COR-L47 (cell line): ENCODE measurements around the gene TOPBP1.
A peak's percentile ranks its signal among the peaks of the same experiment; 100 is the strongest.
"Not testable (repeated sequence)": the region's sequence is repeated elsewhere in the genome, so short reads cannot be mapped to it uniquely, and the experiment has no call there.

ENCODE experiments used
- DNase-seq: peaks from one replicate; lab custom pipeline; 2025; lab: John Stamatoyannopoulos, UW

Gene TOPBP1

GRCh38 chr3:133661454-133662277 is at the start of gene TOPBP1:
TSS of gene TOPBP1 (minus strand) at chr3:133661941. CDS start at chr3:133661127, 814 bp downstream.
- peak; percentile 90 for DNase-seq

GRCh38 chr3:133711013-133711412 is 49.3 kb upstream of the TOPBP1 start:
- no peak for DNase-seq

GRCh38 chr3:133709139-133709750 is 47.5 kb upstream of the TOPBP1 start:
- DNase-seq, result no peak

DNA sequence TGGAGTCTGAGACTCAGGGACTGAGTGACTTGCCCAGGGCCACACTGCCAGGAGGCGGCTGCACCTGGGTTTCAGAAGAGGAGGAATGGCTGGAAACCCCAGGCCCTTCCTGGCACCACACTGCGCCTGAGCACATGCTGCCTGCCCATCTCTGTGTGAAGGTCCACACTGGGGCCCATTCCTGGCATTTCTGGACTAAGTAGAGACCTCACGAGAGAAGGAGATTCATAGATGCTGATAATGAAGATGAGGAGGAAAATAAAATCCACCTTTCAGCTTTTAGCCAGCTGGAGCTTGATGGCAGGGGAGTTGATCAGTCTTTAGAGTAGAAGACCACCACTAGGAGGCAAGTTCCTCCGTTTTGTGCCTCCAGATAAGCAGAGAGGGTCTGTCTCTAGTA is 44.3 kb upstream of the TOPBP1 start:
- DNase-seq, result no peak

GRCh38 chr3:133703915-133704314 is 42.2 kb upstream of the TOPBP1 start:
- DNase-seq, result no peak

DNA sequence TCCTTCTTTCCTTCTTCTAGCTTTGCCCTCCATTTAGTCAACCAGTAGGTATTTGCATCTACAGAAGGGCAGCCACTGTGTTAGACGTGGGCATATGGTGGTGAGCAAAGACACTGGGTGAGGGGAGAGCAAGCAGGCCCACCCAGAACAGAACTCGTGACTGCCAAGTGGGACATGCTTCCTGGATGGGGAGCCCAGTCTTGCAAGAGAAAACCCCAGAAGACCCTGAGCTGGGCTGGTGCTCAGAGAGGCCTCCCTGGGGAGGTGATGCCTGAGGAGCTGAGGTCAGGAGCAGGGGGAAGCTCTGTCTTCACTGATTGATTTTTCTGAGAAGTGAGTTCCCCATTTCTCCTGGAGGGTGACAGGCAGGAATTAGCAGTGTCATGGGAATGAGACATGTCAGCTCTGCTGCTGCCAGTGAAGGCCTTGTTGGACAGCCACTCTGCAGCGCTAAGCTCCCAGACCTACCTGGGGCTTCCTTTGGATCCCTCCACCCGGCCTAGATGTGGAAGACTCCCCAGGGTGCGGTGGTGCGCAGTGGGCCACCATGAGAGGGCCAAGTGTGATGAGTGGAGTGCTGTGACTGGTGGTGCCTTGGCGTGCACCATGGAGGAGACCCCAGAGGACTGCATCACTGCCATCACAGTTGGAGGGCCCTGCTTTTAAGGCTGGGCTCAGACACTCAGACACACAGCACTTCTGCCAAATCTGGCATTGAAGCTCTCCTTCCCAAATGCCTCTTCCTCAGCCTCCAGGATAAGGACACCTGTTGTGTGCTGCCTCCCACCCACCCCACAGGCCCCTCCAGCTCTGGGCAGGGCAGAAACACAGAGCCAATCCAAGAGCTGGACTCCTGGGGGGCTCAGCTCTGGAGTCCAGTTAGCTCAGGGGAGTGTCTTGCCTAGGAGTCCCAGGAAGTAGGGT is 40.0 kb upstream of the TOPBP1 start:
- DNase-seq, result no peak

GRCh38 chr3:133700351-133700750 is 38.6 kb upstream of the TOPBP1 start:
- DNase-seq, result no peak

DNA sequence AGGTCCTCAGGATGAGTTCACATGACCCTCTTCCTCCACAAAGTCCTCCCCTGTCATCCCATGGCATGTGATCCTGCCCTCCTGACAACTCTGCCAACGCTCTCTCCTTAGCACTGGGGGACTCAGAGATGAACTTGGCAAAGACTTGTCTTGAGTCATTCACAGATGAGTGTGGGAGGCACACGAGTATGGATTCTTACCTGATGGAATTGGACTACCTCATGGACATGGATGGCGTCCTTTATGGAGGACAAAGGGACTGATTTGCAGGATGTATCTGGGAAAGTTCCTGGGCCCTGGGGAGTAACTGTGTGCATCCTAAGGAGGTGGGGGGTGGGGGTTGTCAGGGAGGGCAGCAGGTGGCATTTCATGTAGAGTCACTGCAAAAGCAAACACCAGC is 38.2 kb upstream of the TOPBP1 start:
- DNase-seq, result no peak

- no peak for DNase-seq
These were observed 37.7 kb upstream of the TOPBP1 start for GRCh38 chr3:133699467-133699866.

- no peak for DNase-seq
These were observed 36.2 kb upstream of the TOPBP1 start for GRCh38 chr3:133697960-133698359.

- DNase-seq, result no peak
These were observed 33.9 kb upstream of the TOPBP1 start for GRCh38 chr3:133695560-133696171.

DNA sequence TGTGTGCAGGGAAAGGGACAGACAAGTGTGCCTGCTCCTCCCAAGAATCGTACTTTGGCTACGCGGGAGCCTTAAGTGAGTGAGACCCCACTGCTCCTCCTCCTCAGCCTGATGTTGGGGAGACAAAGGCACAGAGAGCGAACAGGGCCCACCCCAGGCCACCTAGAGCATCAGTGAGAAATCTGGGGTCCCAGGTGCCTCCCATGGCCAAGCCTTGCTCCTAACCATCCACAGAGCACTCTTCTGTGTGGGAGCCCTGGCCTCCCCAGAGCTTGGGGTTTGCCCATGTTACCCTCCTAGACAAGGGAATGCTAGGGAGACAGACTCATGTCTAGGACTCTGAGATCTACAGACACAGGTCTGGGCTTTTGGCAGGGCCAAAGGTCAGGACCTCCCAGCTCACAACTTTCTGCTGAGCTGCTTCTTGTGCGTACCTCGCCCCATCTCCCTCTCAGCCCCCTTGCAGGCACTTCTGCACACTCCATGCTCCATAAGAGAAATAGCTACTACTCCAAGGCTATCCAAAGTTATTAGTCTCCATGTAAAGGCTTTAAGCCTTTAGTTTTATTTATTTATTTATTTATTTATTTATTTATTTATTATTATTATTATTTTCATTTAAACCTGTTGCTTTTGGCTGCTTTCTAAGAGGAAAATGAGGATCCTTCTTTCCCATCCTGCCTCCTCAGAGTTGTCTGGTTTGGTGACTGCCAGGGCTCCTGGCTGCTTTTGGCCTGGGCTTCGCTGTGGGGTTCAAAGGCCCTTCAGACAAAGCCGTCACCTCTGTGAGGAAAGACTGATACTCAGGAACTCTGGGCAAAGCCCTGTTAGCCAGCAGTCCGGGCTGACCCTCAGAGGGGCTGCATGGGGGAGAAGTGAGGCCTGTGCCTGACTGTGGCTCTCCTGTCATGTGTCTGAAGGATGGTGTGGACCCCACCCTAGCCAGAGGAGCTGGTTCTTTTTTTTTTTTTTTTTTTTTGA is 32.8 kb upstream of the TOPBP1 start:
- no peak for DNase-seq

- DNase-seq, result no peak
These were observed 32.1 kb upstream of the TOPBP1 start for GRCh38 chr3:133693821-133694220.

DNA sequence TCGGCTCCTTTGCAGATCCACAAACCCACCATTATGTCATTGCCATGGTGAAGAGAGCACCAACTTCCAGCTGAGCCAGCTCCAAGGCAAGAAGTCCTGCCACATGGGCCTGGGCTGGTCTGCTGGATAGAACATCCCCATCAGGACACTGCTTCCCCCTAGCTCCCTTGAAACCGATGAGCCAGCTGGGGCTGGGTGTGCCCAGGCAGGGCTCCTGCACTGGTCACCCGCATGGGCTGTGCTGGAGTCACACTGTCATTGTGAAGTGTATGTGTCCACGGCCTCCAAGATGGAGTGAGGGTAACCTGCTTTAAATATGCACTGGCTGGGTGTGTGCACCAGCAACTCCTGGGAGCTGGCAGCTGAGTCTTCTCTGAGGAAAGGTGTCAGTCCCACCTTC is 31.0 kb upstream of the TOPBP1 start:
- no peak for DNase-seq

DNA sequence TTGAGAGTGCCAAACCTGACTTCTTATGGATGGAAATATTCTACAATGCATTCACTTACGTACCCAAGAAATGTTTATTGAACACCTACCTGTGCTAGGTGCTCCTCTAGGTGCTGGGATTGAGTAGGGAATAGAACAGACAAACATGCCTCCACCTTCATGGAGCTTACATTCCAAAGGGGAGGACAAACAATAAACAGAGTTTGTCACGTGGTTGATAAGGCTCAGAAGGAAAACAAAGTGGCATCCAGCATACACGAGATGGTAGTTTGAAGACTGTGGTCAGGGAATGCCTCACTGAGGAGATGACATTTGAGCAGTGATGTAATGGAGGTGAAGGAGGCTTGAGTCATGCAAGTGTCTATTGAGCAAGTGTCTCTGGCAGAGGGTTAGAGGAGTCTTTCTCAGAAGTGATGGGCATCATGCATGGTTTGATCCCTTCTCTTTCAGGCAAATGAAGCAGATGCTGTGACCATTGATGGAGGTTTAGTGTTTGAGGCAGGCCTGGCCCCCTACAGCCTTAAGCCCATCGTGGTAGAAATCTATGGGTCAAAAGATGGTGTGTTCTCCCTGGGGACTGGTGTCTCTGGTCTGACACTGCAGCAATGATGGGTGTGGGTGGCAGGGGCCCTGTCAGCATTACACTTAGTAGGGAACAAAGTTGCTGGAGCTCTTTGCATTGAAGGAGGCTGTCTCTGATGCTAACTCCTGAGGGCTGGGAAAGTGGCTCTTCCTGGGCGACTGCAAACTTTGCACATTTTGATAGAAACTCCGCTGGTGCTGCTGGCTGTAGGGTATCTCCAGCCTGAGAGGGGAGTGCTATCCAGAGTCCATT is 29.7 kb upstream of the TOPBP1 start:
- DNase-seq, result no peak

DNA sequence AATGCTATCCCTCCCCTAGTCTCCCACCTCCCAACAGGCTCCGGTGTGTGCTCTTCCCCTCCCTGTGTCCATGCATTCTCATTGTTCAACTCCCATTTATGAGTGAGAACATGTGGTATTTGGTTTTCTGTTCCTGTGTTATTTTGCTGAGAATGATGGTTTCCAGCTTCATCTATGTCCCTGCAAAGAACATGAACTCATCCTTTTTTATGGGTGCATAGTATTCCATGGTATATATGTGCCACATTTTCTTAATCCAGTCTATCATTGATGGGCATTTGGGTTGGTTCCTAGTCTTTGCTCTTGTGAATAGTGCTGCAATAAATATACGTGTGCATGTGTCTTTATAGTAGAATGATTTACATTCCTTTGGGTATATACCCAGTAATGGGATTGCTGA is 16.3 kb upstream of the TOPBP1 start:
- not testable (repeated sequence) for DNase-seq

GRCh38 chr3:133676336-133677118 is 14.8 kb upstream of the TOPBP1 start:
- DNase-seq, result no peak

DNA sequence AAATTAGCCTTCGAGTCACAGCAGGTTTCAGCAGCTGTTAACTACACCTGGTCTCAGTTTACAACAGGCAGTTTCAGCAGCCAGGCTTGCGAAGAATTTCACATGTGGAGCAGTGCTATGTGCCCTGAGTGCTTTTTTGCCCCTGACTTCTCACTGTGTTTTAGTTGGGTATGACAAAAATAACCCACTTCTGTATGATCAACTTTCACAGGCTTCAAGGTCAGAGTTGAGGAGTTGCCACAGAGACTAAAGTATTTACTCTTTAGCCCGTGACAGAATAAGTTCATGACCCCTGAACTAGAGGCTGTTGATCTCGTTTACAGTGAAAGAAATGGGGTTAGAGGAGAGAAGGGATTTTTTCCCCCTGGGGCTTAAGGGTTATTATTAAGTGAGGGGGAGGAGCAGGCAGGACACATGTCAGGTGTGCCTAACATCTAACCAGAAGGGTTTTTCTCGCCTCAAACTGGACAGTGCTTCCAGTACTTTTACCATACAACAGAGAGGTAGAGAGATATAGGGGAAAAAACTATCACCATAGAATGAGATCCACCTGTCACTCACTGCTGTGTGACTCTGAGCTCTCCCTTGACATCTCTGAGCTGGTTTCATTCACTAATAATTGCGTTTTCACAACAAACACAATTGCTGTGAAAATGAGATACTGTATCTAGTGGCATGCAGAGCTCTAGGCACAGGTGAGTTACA is 14.0 kb upstream of the TOPBP1 start:
- DNase-seq, result no peak
